Measurements from ENCODE around the gene PPP1R18.

The PPP1R18 gene

DNA sequence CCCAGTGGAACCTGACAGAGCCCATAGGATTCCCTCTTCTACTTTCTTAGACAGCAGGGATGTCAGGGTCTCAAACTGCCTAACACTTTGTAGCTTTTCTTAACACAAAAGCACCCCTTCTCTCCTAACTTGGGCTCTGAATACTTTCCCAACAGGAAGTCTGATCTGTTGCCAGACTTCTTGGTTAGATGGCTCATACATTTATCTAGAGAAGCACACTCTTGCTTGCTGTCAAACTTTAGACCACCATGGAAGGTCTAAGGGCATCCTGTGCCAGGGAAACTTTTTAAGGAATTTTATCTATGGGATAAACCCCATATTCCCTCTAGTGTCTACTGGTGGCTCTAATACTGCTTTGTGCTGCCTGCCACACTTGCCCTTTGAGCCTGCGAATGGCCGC is 42.8 kb downstream of the PPP1R18 start:
- TF ChIP-seq, protein P1, sequence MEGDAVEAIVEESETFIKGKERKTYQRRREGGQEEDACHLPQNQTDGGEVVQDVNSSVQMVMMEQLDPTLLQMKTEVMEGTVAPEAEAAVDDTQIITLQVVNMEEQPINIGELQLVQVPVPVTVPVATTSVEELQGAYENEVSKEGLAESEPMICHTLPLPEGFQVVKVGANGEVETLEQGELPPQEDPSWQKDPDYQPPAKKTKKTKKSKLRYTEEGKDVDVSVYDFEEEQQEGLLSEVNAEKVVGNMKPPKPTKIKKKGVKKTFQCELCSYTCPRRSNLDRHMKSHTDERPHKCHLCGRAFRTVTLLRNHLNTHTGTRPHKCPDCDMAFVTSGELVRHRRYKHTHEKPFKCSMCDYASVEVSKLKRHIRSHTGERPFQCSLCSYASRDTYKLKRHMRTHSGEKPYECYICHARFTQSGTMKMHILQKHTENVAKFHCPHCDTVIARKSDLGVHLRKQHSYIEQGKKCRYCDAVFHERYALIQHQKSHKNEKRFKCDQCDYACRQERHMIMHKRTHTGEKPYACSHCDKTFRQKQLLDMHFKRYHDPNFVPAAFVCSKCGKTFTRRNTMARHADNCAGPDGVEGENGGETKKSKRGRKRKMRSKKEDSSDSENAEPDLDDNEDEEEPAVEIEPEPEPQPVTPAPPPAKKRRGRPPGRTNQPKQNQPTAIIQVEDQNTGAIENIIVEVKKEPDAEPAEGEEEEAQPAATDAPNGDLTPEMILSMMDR (IDR thresholded peaks at IDR 0.05; ENCODE audit: low read depth, low read length, missing control alignments) = no peak
- no peak for DNase-seq (ENCODE audit: extremely low read depth, low read depth)
- no peak overlapping the region for H3K4me3 ChIP-seq (replicated peaks; ENCODE audit: low read depth, low read length)

GRCh38 chr6:30641048-30641447 is 45.4 kb downstream of the PPP1R18 start:
- TF ChIP-seq, protein P1 (IDR thresholded peaks at IDR 0.05; ENCODE audit: low read depth, low read length, missing control alignments) = no peak
- no peak for DNase-seq (ENCODE audit: extremely low read depth, low read depth)
- H3K4me3 ChIP-seq (replicated peaks; ENCODE audit: low read depth, low read length) = no peak overlapping the region

DNA sequence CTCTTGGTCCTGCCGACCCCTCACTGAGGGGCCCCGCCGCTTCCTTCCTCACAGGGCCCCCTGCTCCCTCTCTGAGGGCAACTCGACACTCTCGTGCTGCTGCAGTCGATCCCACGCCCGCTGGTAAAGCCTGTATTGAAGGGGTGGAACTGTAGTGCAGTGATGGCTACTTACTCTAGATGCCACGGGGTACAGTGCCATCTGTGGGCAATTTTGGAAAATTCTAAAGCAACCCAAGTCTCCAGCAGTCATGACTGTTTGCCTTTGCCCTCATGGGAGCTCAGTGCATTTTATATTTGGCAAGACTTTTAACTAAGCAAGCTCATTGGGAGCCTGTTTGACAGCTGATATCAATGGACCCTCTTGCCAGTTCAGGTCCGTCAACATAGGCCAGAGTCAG is 46.0 kb downstream of the PPP1R18 start:
- TF ChIP-seq, protein P1 (IDR thresholded peaks at IDR 0.05; ENCODE audit: low read depth, low read length, missing control alignments) = no peak
- H3K4me3 ChIP-seq (replicated peaks; ENCODE audit: low read depth, low read length) = no peak overlapping the region
- no peak for DNase-seq (ENCODE audit: extremely low read depth, low read depth)

DNA sequence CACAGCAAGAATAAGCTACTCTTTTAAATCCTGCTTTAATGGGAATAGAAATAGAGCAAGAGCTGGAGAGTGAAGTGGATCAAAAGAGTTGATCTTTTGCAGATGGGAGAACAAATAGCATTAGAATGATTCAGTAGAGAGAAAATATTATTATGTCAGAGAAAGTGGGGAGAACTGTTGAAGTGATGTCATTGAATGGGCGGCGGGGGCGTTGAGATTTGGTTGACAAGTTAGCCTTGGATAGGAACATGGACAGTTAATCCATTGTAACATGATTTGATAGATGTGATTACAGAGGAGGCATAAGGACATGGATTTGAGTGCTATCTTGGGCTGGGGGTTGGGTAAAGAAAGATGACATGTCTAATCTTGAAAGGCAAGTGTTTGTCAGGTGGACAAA is 50.6 kb downstream of the PPP1R18 start:
- no peak for DNase-seq (ENCODE audit: extremely low read depth, low read depth)
- no peak overlapping the region for H3K4me3 ChIP-seq (replicated peaks; ENCODE audit: low read depth, low read length)
- TF ChIP-seq, protein P1 (IDR thresholded peaks at IDR 0.05; ENCODE audit: low read depth, low read length, missing control alignments) = no peak

- TF ChIP-seq, protein P1 (IDR thresholded peaks at IDR 0.05; ENCODE audit: low read depth, low read length, missing control alignments) = peak; percentile 52
These were observed 59.7 kb downstream of the PPP1R18 start, which contains the start of gene ATAT1 for GRCh38 chr6:30626484-30627366. ATAT1 (plus strand) TSS chr6:30626874.

More at GRCh38 chr6:30626484-30627366, 59.7 kb downstream of the PPP1R18 start, which contains the start of gene ATAT1:
- DNase-seq (ENCODE audit: extremely low read depth, low read depth) = no peak
- peak within 1 kb of the TSS; percentile 54 for H3K4me3 ChIP-seq (replicated peaks; ENCODE audit: low read depth, low read length)

Measured in HFF-Myc (cell line).